GM23248 (cell line): ENCODE data around the gene PARP3. TPM values are rescaled to one million over a fixed set of nuclear protein-coding genes. Genes with fewer than 3 reads are reported as not detected.

Experiments used
- DNase-seq: peaks from one replicate; pipeline ENCODE4 v3.0.0-alpha.2; 2015
- H2AFZ ChIP-seq: fragments of 200-600 bp; sonication (generic); 2 replicates; pipeline ENCODE4 v1.6.1; 2016; ENCODE audit warnings: antibody characterized with exemption
- H3F3A ChIP-seq: fragments of 200-600 bp; sonication (generic); 2 replicates; pipeline ENCODE4 v1.6.1; 2016; ENCODE audit warnings: mild to moderate bottlenecking, antibody characterized with exemption, mixed run types; ENCODE audit not compliant: insufficient read depth
- H3K27ac ChIP-seq: fragments of 200-600 bp; sonication (generic); 2 replicates; pipeline ENCODE4 v1.5.1; 2016; ENCODE audit warnings: mild to moderate bottlenecking
- H3K27me3 ChIP-seq: fragments of 200-600 bp; sonication (generic); replicated peaks from 2 replicates; pipeline ENCODE4 v1.6.1; 2016; ENCODE audit warnings: mild to moderate bottlenecking; ENCODE audit not compliant: insufficient read depth
- H3K36me3 ChIP-seq: fragments of 200-600 bp; sonication (generic); 2 replicates; pipeline ENCODE4 v1.6.1; 2016; ENCODE audit warnings: low read depth, mild to moderate bottlenecking
- H3K4me1 ChIP-seq: fragments of 200-600 bp; sonication (generic); 2 replicates; pipeline ENCODE4 v1.6.1; 2016; ENCODE audit warnings: mild to moderate bottlenecking; ENCODE audit not compliant: insufficient read depth
- H3K4me2 ChIP-seq: fragments of 200-600 bp; sonication (generic); one replicate; pipeline ENCODE4 v1.6.1; 2016; ENCODE audit warnings: mild to moderate bottlenecking; ENCODE audit not compliant: unreplicated experiment
- H3K4me3 ChIP-seq: fragments of 200-600 bp; sonication (generic); 2 replicates; pipeline ENCODE4 v1.5.1; 2016; ENCODE audit warnings: mild to moderate bottlenecking
- H3K79me2 ChIP-seq: fragments of 200-600 bp; sonication (generic); 2 replicates; pipeline ENCODE4 v1.6.1; 2016; ENCODE audit warnings: mild to moderate bottlenecking; ENCODE audit not compliant: insufficient read depth
- H3K9ac ChIP-seq: fragments of 200-600 bp; sonication (generic); 2 replicates; pipeline ENCODE4 v1.6.1; 2016; ENCODE audit warnings: mild to moderate bottlenecking
- H3K9me2 ChIP-seq: fragments of 200-600 bp; sonication (generic); 2 replicates; pipeline ENCODE4 v1.6.1; 2016; ENCODE audit warnings: mixed run types, mild to moderate bottlenecking, moderate library complexity; ENCODE audit not compliant: insufficient read depth
- H3K9me3 ChIP-seq: fragments of 200-600 bp; sonication (generic); one replicate; pipeline ENCODE4 v1.6.1; 2017; ENCODE audit warnings: low read depth
- H4K20me1 ChIP-seq: fragments of 200-600 bp; sonication (generic); 2 replicates; pipeline ENCODE4 v1.6.0; 2016; ENCODE audit not compliant: insufficient read depth
- EZH2 ChIP-seq: fragments of 200-600 bp; sonication (generic); IDR thresholded peaks from 2 replicates; pipeline ENCODE4 v1.6.1; 2018; ENCODE audit warnings: antibody characterized with exemption, mild to moderate bottlenecking; ENCODE audit not compliant: insufficient read depth, poor library complexity, severe bottlenecking
- EZH2phosphoT487 ChIP-seq: fragments of 200-600 bp; sonication (generic); IDR thresholded peaks from 2 replicates; pipeline ENCODE4 v1.6.1; 2018; ENCODE audit warnings: antibody characterized with exemption, moderate library complexity, mild to moderate bottlenecking, low read depth; ENCODE audit not compliant: insufficient read depth
- WGBS, 2 experiments: methylation state at CpG; one replicate each; pipeline ENCODE4 v1.1.6; 2015 to 2017; ENCODE audit warnings: low lambda C conversion rate in 2 of 2, low coverage in 1 of 2; ENCODE audit errors: missing lambda C conversion rate in 2 of 2; 5-methylcytosine and 5-hydroxymethylcytosine counted together
- in situ Hi-C: fragments of 300-500 bp; cut with MboI; formaldehyde crosslinking; loops from 2 replicates; pipeline ENCODE4 v1.15.0; 2020
- polyA plus RNA-seq: library from polyadenylated mRNA; unstranded; fragments of >200 nt; fragmentation: Nextera tagmentation; extraction: Ambion mirVana; gene quantifications from 2 replicates; pipeline ENCODE4 v1.2.1, GENCODE V29; 2016
- total RNA-seq: library from RNA; depleted of rRNA; stranded (reverse); fragments of >200 nt; shearing (Covaris generic); gene quantifications from 2 replicates; pipeline ENCODE4 v1.2.3, GENCODE V29; 2014

The PARP3 gene
- total and polyA plus RNA-seq, 2 experiments from 2014 or later, result 60.4 to 80.4 TPM

DNA sequence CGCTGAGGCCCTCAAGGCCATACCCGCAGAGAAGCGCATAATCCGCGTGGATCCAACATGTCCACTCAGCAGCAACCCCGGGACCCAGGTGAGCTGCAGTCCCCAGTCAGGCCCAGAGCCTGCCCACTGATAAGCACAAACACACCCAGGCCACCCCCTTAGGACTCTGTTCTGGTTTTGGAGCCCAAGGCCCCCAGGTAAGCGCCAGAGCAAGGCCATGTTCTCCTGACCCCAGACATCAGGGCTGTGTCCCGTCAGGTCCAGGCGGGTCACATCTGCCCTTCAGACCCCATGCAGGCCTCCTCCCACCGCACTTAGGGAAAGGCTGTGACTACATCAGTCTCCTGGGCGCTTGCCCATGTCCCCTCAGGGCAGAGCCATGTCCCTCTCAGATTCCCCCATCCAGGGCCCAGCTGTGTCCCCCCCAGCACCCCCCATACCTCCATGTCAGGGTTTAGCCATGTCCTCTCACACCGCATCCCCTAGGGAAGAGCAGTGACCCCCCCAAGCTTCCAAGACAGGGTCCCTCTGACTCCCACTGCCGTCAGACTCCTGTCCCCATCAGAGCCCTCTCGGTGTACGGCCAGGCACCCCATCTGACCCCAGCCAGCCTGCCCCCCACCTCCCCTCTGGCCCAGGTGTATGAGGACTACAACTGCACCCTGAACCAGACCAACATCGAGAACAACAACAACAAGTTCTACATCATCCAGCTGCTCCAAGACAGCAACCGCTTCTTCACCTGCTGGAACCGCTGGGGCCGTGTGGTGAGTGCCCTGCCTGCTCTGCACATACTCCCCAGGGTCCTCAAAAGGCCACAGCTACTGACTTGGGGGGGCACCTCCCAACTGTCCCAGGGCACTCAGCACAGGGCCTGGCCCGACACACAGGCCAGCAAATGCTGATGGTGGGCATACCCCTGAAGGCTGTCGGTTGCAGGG is 1.6 kb downstream of the PARP3 start:
- H3K36me3 ChIP-seq, result no peaks in the 10 kb centered on the region
- H3K9me2 ChIP-seq, result no peaks in the 10 kb centered on the region
- TF ChIP-seq EZH2 (no peak), EZH2phosphoT487 (no peak)
- peak overlapping the region; percentile 82 for H3K4me2 ChIP-seq
- H3K27me3 ChIP-seq, result no peaks in the 10 kb centered on the region
- H2AFZ ChIP-seq, result peak overlapping the region; percentile 82
- H3K27ac ChIP-seq, result peak overlapping the region; percentile 94
- H3K4me3 ChIP-seq, result peak overlapping the region; percentile 71
- peaks cover 29% of the 10 kb centered on the region for H3K79me2 ChIP-seq
- WGBS, 2 experiments, result 92 to 95% methylated on average over 18 to 21 of the region's 21 CpGs
- H3F3A ChIP-seq, result peaks cover 13% of the 10 kb centered on the region; the same call in 1 of the 2 replicates
- H4K20me1 ChIP-seq, result no peaks in the 10 kb centered on the region
- no peak for DNase-seq
- in situ Hi-C loops, result no loop called here
- H3K4me1 ChIP-seq, result peaks cover 20% of the 10 kb centered on the region
- H3K9ac ChIP-seq, result peak overlapping the region; percentile 90
- H3K9me3 ChIP-seq, result no peaks in the 10 kb centered on the region

DNA sequence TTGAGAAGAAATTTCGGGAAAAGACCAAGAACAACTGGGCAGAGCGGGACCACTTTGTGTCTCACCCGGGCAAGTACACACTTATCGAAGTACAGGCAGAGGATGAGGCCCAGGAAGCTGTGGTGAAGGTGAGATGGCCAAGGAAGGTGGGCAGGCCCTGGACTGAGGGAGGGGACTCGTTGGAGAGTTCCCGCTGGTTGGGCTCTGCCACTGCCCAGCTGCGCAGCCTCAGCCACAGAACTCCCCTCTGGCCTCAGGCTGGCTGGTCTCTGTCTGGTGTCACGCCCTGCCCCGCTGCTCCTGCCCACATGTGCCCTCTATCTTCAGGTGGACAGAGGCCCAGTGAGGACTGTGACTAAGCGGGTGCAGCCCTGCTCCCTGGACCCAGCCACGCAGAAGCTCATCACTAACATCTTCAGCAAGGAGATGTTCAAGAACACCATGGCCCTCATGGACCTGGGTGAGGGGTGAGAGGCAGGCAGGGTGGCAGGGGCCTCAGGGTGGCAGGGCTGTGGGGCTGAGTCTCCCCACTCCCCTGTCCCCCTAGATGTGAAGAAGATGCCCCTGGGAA is 2.4 kb downstream of the PARP3 start:
- in situ Hi-C loops, result no loop called here
- 93 to 96% methylated on average over 11 of the region's 11 CpGs for WGBS, 2 experiments
- no peak for TF ChIP-seq EZH2
- no peak for TF ChIP-seq EZH2phosphoT487
- no peaks in the 10 kb centered on the region for H3K36me3 ChIP-seq
- H4K20me1 ChIP-seq, result no peaks in the 10 kb centered on the region
- H3K9me3 ChIP-seq, result no peaks in the 10 kb centered on the region
- DNase-seq, result no peak
- H3K4me2 ChIP-seq, result no peak overlapping the region
- H3F3A ChIP-seq, result peaks cover 13% of the 10 kb centered on the region; the same call in 1 of the 2 replicates
- no peak overlapping the region for H3K27ac ChIP-seq
- no peaks in the 10 kb centered on the region for H3K9me2 ChIP-seq
- H3K4me3 ChIP-seq, result no peak overlapping the region
- H3K27me3 ChIP-seq, result no peaks in the 10 kb centered on the region
- peaks cover 20% of the 10 kb centered on the region for H3K4me1 ChIP-seq
- no peak overlapping the region for H3K9ac ChIP-seq
- H2AFZ ChIP-seq, result no peak overlapping the region
- peaks cover 20% of the 10 kb centered on the region for H3K79me2 ChIP-seq

DNA sequence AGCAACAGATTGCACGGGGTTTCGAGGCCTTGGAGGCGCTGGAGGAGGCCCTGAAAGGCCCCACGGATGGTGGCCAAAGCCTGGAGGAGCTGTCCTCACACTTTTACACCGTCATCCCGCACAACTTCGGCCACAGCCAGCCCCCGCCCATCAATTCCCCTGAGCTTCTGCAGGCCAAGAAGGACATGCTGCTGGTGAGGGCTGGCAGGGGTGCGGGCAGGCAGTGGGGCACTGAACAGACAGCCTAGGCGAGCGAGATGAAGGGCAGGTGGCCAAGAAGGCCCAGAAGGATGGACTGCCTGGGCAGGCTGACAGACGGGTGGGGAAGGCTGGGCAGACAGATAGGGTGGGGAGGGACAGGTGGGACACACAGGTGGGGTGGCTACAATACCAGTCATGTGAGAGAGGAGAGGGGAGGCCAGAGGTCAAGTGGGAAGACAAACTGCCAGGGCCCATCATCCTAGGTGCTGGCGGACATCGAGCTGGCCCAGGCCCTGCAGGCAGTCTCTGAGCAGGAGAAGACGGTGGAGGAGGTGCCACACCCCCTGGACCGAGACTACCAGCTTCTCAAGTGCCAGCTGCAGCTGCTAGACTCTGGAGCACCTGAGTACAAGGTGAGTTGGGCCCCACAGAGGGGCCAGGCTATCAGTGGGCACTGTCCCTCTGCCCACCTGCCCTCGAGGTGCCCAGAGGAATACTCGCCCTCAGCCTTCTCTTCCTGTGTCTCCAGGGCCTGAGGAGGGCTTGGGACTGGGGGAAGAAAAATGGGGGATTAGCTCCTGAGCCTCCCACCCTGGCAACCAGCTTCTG is 3.1 kb downstream of the PARP3 start:
- 86 to 89% methylated on average over 18 of the region's 18 CpGs for WGBS, 2 experiments
- in situ Hi-C loops, result no loop called here
- Histone ChIP-seq H2AFZ (no peak overlapping the region), H3K79me2 (peaks cover 13% of the 10 kb centered on the region), H3K9ac (no peak overlapping the region), H3K4me2 (no peak overlapping the region), H4K20me1 (no peaks in the 10 kb centered on the region), H3K36me3 (no peaks in the 10 kb centered on the region), H3K9me2 (no peaks in the 10 kb centered on the region), H3K27me3 (no peaks in the 10 kb centered on the region), H3K4me3 (no peak overlapping the region), H3K9me3 (no peaks in the 10 kb centered on the region), H3F3A (peaks cover 14% of the 10 kb centered on the region; the same call in 1 of the 2 replicates), H3K4me1 (peaks cover 19% of the 10 kb centered on the region), H3K27ac (no peak overlapping the region)
- TF ChIP-seq EZH2phosphoT487 (no peak), EZH2 (no peak)
- no peak for DNase-seq
